ENCODE measurements around the gene MORN1. TPM values are rescaled to one million over a fixed set of nuclear protein-coding genes. Genes with fewer than 3 reads are reported as not detected.

Gene MORN1
- total RNA-seq, 1 donor from 2014 or later, result 19.0 TPM

- no peak for DNase-seq (ENCODE audit: low spot score)
These were observed 98.5 kb downstream of the MORN1 start for GRCh38 chr1:2292725-2293450.

- DNase-seq (ENCODE audit: low spot score), result no peak
These were observed 99.8 kb downstream of the MORN1 start for GRCh38 chr1:2291577-2291976.

DNA sequence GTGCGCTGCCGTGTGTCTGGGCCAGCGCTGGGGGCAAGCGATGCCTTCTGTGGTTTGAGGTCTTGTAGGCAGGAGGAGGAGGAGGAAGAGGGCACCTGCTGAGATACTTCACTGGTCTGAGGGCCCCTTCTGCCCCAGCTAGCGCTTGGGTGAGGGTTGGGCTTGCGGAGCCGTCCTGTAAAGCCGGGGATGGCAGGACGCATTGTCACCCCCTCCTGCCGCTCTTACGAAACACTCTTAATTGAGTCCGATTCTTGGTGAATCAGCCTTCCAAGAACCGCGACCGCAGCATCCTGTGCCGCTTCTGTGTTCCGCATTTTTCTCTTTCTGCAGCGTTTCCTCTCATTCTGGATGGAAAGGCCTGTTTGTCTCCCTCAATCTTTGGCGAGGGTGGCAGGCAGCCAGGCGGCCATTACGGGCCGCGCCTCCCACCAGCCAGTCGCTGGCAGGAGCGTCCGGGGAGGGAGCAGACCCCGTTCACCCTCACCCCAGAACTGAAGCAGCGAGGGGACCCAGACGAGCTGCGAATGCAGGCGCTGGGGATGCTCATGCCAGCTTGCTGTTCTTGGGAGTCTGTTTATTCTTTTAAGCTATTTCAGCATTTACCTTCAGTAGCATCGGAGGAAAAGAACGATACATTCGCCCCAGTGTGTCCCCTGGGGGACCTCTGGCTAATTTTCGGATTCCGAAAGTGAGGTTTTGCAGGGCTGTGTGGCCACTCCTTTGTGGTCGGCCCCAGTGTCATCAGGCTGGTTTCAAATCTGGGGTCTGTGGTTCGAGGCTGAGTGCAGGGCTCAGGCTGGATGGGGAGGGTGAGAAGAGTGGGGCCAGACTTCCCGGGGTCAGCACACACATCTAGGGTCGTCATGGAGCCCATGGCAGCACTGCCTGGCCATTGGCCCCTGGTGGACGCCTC lies 100.5 kb downstream of the MORN1 start:
- DNase-seq (ENCODE audit: low spot score), result no peak

GRCh38 chr1:2290171-2290578 lies 101.2 kb downstream of the MORN1 start:
- DNase-seq (ENCODE audit: low spot score), result no peak

DNA sequence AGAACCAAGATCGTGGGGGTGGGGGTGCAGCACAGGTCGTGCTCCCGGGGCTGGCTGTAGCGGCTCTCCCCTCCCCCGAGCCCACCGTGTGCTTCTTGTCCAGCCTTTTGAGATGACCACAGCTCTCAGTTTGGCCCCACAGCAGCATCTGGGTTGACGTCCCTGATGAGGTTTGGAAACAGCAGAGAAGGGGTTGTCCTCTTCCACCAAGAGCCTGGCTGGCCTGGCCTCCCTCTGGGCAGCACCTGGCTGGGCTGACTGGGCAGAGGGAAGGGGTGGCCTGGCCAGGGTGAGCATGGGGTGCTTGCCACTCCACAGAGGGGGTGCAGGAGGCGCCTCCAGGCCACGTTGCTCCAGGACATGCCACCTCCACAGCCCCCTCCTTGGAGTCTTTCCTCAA lies 101.7 kb downstream of the MORN1 start:
- no peak for DNase-seq (ENCODE audit: low spot score)

GRCh38 chr1:2288816-2289536 lies 102.4 kb downstream of the MORN1 start:
- no peak for DNase-seq (ENCODE audit: low spot score)

- DNase-seq (ENCODE audit: low spot score), result no peak
These were observed 103.0 kb downstream of the MORN1 start for GRCh38 chr1:2288311-2288710.

DNA sequence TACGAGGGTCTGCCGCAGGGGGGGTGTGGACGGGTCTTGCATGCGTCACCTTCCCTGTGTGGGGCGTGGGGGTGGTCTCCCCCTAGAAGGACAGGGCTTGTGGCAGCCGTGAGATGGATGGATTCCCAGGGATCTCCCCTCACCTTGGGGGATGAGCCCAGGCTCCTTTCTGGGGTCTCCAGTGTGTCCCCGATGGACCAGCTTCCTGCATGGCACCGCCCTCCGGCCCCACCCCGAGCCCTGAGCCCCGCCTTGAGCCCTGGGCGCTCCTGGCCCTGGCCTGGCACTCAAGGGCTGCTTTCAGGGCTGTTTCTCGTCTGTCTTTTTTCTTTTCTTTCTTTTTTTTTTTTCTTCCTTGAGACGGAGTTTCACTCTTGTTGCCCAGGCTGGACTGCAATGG lies 103.7 kb downstream of the MORN1 start:
- no peak for DNase-seq (ENCODE audit: low spot score)

DNA sequence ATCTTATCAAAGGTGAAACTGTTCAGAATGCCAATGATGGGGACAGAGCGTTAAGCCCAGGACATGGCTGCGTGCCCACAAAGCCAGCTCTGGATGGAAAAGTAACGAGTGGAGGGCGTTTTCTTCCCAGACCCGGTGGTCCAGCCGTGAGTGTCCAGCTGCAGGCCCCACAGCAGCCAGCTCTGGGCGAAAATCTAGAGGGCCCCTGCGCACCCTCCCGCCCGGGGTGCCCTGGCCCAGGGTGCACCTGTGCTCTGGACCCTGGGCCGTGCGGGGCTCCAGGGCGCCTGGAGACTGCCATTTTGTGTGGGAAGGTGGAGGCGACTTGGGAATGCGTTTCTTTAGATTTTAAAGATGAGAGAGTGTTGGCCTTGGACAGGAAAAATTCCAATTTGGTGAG lies 104.4 kb downstream of the MORN1 start:
- DNase-seq (ENCODE audit: low spot score), result no peak

- DNase-seq (ENCODE audit: low spot score), result no peak
These were observed 106.4 kb downstream of the MORN1 start for GRCh38 chr1:2284932-2285331.

GRCh38 chr1:2283991-2284895 lies 107.1 kb downstream of the MORN1 start:
- no peak for DNase-seq (ENCODE audit: low spot score)

DNA sequence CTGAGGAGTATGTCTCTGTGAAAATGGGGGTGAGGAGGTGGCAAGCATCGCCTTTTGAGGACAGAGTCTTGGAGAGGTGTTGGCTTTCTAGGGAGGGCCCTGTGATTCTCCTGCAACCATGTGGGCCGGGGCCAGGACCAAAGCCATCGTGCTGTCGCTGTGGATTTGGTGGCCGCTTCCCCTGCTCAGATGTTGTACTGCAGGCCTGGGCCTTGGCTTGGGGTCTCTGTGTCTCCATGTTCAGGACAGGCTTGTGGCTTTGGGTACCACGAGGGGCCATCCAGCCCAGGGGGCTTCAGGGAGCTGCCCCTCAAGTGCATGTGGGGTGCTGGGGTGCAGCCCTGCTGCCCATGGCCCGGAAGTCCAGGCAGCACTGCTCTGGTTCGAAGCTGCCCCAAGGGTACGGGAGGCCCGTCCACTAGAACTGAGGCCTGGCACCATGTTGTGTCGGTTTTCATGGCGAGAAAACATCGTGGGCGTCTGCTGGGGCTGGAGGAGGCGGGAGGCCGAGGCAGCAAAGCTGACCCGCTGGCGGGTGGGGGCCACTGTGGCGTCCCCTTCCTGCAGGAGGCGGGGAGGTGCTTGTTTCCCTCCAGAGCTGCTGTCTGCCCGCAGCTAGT lies 107.9 kb downstream of the MORN1 start:
- DNase-seq (ENCODE audit: low spot score), result no peak

DNA sequence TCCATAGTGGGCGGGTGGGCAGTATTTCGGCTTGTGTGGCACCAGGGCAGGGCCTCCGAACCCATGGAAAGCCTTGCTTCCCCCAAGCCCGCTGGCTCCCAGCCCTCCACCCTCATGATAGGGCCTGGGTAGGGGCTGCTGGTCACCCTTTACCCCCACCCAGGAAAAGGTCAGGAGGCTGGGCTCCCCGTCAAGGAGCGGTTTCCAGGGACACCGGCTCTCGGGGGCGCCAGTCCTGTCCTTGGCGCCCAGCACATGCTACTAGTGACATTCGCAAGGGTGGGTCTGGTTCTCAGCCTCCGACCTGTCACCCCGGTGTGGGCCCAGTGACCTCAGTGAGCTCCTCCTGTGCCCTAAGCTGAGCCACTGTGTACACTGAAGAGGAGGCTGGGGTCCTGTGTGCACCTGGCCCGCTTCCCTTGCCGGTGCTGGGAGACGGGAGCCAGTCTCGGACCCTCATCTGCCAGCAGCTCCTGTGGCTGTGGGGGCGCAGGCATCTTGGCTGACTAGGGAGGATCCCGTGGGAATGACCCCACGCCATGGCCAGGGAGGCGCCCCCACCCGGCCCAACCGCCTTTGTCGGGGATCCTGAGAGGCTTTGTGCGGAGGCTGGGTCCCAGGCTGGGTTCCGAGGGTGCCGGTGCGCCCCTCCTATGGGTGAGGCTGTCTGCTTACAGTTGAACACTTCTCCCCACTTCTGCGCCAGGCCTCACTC lies 108.6 kb downstream of the MORN1 start:
- DNase-seq (ENCODE audit: low spot score), result no peak

- no peak for DNase-seq (ENCODE audit: low spot score)
These were observed 111.5 kb downstream of the MORN1 start for GRCh38 chr1:2279817-2280216.

DNA sequence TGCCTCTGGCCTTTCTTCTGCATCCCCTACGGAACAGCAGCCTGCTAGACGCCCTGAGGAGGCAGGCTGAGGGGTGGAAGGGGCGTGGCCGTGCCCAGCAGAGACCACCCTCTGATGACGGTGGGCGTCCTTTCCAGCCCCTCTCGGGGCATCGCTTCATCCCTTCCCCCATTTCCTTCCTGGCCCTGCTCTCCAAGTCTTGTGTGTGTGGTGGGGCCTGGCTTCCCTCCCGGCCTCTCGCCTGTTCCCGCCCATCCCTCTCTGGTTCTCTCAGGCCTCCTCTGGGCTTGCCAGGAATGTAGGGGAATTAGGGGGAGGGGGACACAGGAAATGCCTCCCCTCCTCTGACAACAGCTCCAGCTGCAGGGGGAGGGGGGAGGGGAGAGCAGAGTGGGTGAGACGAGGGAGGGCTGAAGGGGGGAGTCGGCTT lies 112.1 kb downstream of the MORN1 start:
- DNase-seq (ENCODE audit: low spot score), result no peak

GRCh38 chr1:2278591-2279209 lies 112.7 kb downstream of the MORN1 start:
- DNase-seq (ENCODE audit: low spot score), result no peak

DNA sequence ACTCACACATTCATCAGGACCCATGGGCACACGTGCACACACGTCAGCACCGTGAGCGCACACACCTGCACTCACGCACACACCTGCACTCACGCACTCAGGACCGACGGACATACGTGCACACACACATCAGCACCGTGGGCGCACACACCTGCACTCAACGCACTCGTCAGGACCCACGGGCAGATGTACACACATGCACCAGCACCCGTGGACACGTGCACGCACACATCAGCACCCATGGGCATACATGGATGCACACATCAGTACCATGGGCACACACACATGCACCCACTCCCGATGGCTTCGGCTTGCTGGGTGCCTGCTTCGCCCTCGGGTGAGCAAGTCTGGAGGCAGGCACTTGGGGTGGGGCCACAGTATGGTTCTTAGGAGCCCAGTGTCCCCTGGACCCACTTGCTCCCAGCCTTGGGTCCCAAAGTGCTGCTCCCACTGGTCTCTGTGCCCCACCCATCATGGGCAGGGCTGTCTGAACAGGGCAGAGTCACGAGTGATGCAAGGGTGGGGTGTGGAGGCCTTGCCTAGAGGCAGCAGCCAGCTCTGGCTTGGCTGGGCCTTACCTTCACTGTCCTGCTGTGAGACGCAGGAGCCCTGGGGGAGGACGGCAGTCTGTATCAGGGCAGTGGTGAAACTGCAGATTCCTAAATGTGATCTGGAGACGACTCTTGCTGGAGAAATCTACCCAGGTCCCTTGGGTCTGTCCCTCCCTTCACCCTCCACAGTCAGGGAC lies 113.4 kb downstream of the MORN1 start:
- no peak for DNase-seq (ENCODE audit: low spot score)

DNA sequence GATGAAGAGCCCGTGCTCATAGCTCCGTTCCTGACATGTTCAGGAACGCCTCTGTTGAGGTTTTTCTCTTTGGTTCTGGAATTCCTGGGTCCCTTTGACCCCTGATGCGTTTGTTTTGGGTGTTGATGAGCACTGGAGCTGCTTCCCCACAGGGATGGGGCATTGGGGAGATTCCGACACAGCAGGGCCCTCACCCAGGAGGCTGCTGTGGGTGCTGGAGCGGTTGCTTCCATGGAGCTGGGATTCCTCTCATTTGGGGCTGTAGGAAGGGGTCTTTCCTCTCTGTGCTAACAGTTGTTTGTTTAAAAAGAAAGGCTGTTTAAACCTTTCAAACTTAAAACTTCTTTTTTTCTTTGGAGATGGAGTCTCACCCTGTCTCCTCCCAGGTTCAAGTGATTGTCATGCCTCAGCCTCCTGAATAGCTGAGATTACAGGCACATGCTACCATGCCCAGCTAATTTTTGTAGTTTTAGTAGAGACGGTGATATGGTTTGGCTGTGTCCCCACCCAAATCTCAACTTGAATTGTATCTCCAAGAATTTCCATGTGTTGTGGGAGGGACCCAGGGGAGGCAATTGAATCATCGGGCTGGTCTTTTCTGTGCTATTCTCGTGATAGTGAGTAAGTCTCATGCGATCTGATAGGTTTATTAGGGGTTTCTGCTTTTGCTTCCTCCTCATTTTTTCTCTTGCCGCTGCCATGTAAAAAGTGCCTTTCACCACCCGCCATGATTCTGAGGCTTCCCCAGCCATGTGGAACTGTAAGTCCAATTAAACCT lies 114.4 kb downstream of the MORN1 start:
- no peak for DNase-seq (ENCODE audit: low spot score)

All from ureter (tissue), 1 donor.